OCI-LY1 (cell line): ENCODE data around the gene SIRPG.

Source experiments
- H2AFZ ChIP-seq: fragments of 200-600 bp; sonication (generic), shearing (Covaris generic); 2 replicates; pipeline ENCODE4 v1.6.0; 2014; ENCODE audit warnings: antibody characterized with exemption, mild to moderate bottlenecking, low read length
- H3F3A ChIP-seq: fragments of 200-600 bp; sonication (generic), shearing (Covaris generic); 2 replicates; pipeline ENCODE4 v1.6.0; 2014; ENCODE audit warnings: mild to moderate bottlenecking, antibody characterized with exemption, low read length, moderate library complexity; ENCODE audit not compliant: insufficient read depth
- H3K27ac ChIP-seq: fragments of 200-600 bp; sonication (generic); 2 replicates; pipeline ENCODE4 v1.5.1; 2014; ENCODE audit warnings: low read length, mixed run types, mild to moderate bottlenecking, low read depth; ENCODE audit not compliant: poor library complexity, severe bottlenecking
- H3K27me3 ChIP-seq: fragments of 200-600 bp; sonication (generic); 2 replicates; pipeline ENCODE4 v1.6.0; 2014; ENCODE audit warnings: antibody characterized with exemption, mild to moderate bottlenecking, low read length, moderate library complexity; ENCODE audit not compliant: insufficient read depth
- H3K36me3 ChIP-seq: fragments of 200-600 bp; sonication (generic); 2 replicates; pipeline ENCODE4 v1.6.1; 2014; ENCODE audit warnings: mild to moderate bottlenecking, antibody characterized with exemption, low read length, moderate library complexity, mixed read lengths; ENCODE audit not compliant: insufficient read depth
- H3K4me1 ChIP-seq: fragments of 200-600 bp; sonication (generic); 2 replicates; pipeline ENCODE4 v1.5.1; 2014; ENCODE audit warnings: mild to moderate bottlenecking, low read length, moderate library complexity; ENCODE audit not compliant: insufficient read depth, severe bottlenecking
- H3K4me2 ChIP-seq: fragments of 200-600 bp; sonication (generic), shearing (Covaris generic); 2 replicates; pipeline ENCODE4 v1.6.1; 2014; ENCODE audit warnings: low read length
- H3K4me3 ChIP-seq: fragments of 200-600 bp; sonication (generic); 2 replicates; pipeline ENCODE4 v1.5.1; 2014; ENCODE audit warnings: low read length, low read depth, mild to moderate bottlenecking, mixed read lengths; ENCODE audit not compliant: poor library complexity, severe bottlenecking
- H3K79me2 ChIP-seq: fragments of 200-600 bp; shearing (Covaris generic); 2 replicates; pipeline ENCODE4 v1.6.1; 2016; ENCODE audit warnings: mixed run types, low read length, mixed read lengths; ENCODE audit not compliant: insufficient read depth
- H3K9ac ChIP-seq: fragments of 200-600 bp; sonication (generic), shearing (Covaris generic); 2 replicates; pipeline ENCODE4 v1.6.1; 2014; ENCODE audit warnings: mild to moderate bottlenecking, low read length, mixed read lengths
- H3K9me2 ChIP-seq: fragments of 200-600 bp; sonication (generic), shearing (Covaris generic); 2 replicates; pipeline ENCODE4 v1.6.1; 2014; ENCODE audit warnings: low read depth, mild to moderate bottlenecking, low read length, mixed read lengths
- H3K9me3 ChIP-seq: fragments of 200-600 bp; shearing (Covaris generic); 2 replicates; pipeline ENCODE4 v1.6.1; 2014; ENCODE audit warnings: low read length, mixed read lengths
- H4K20me1 ChIP-seq: fragments of 200-600 bp; sonication (generic), shearing (Covaris generic); 2 replicates; pipeline ENCODE4 v1.6.0; 2016; ENCODE audit warnings: mild to moderate bottlenecking, low read length; ENCODE audit not compliant: insufficient read depth
- EZH2 ChIP-seq: fragments of 200-600 bp; sonication (generic), shearing (Covaris generic); IDR thresholded peaks from 2 replicates; pipeline ENCODE4 v1.8.0; 2017; ENCODE audit warnings: borderline replicate concordance, mixed run types, mild to moderate bottlenecking, antibody characterized with exemption, low read length, moderate library complexity, mixed read lengths
- TF ChIP-seq, protein P1 (sequence below): fragments of 200-600 bp; sonication (generic), shearing (Covaris generic); IDR thresholded peaks from 2 replicates; pipeline ENCODE4 v1.5.1; 2017; ENCODE audit warnings: mild to moderate bottlenecking, antibody characterized with exemption, low read length, moderate library complexity, mixed read lengths

The SIRPG gene

GRCh38 chr20:1637226-1637625 is 20.4 kb downstream of the SIRPG start:
- Histone ChIP-seq H3K4me1 (no peaks in the 10 kb centered on the region), H3F3A (no peaks in the 10 kb centered on the region), H3K79me2 (no peaks in the 10 kb centered on the region), H2AFZ (no peak overlapping the region), H3K9me3 (no peaks in the 10 kb centered on the region), H3K9me2 (no peaks in the 10 kb centered on the region), H3K4me3 (no peak overlapping the region), H3K36me3 (no peaks in the 10 kb centered on the region), H3K27me3 (no peaks in the 10 kb centered on the region), H3K4me2 (no peak overlapping the region), H3K9ac (no peak overlapping the region), H4K20me1 (no peaks in the 10 kb centered on the region), H3K27ac (no peak overlapping the region)
- TF ChIP-seq EZH2: no peak
- TF ChIP-seq, protein P1, sequence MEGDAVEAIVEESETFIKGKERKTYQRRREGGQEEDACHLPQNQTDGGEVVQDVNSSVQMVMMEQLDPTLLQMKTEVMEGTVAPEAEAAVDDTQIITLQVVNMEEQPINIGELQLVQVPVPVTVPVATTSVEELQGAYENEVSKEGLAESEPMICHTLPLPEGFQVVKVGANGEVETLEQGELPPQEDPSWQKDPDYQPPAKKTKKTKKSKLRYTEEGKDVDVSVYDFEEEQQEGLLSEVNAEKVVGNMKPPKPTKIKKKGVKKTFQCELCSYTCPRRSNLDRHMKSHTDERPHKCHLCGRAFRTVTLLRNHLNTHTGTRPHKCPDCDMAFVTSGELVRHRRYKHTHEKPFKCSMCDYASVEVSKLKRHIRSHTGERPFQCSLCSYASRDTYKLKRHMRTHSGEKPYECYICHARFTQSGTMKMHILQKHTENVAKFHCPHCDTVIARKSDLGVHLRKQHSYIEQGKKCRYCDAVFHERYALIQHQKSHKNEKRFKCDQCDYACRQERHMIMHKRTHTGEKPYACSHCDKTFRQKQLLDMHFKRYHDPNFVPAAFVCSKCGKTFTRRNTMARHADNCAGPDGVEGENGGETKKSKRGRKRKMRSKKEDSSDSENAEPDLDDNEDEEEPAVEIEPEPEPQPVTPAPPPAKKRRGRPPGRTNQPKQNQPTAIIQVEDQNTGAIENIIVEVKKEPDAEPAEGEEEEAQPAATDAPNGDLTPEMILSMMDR: no peak

- Histone ChIP-seq H3K36me3 (no peaks in the 10 kb centered on the region), H3K27me3 (no peaks in the 10 kb centered on the region), H3K27ac (no peak overlapping the region), H3K4me2 (no peak overlapping the region), H3K9ac (no peak overlapping the region), H3K4me3 (no peak overlapping the region), H3K79me2 (no peaks in the 10 kb centered on the region), H2AFZ (no peak overlapping the region), H3K9me2 (no peaks in the 10 kb centered on the region), H4K20me1 (no peaks in the 10 kb centered on the region), H3K9me3 (no peaks in the 10 kb centered on the region), H3F3A (no peaks in the 10 kb centered on the region), H3K4me1 (no peaks in the 10 kb centered on the region)
- TF ChIP-seq, protein P1: no peak
- no peak for TF ChIP-seq EZH2
These were observed 21.0 kb downstream of the SIRPG start for GRCh38 chr20:1636621-1637020.

DNA sequence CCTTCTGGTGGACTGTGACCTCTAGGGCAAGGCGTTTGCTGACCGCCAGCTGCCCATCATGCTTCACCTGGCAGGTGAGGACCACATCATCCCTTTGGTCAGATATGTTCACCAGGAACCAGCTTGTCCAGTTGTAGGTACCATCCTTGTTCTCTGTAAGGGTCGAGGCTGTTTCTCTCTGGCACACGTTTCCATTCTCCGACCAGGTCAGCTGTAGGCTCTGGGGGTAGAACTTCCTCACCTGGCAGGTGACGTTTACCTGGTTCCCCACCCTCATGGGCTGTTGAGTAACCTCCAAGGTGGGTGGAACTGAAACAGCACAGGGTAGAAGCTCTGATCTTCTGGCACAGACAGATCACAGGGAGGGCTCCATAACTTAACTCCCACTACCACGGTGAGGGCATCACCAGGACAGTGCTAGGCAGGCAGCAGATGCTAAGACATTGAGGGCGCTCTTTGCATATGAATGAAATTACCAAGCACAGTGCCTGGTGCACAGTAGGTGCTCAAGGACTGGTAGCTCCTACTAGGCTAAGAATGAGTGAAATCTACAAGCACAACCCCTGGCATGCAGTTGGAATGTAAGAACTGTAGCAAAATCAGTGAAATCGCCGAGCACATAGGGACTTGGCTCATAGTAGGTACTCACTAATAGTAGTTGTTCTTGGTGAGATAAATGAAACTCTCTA is 22.1 kb downstream of the SIRPG start:
- Histone ChIP-seq H3K27me3 (no peaks in the 10 kb centered on the region), H3K36me3 (no peaks in the 10 kb centered on the region), H3K4me2 (no peak overlapping the region), H3K79me2 (no peaks in the 10 kb centered on the region), H3K4me3 (no peak overlapping the region), H4K20me1 (no peaks in the 10 kb centered on the region), H3K4me1 (no peaks in the 10 kb centered on the region), H3K9me3 (no peaks in the 10 kb centered on the region), H2AFZ (no peak overlapping the region), H3K27ac (no peak overlapping the region), H3K9me2 (no peaks in the 10 kb centered on the region), H3F3A (no peaks in the 10 kb centered on the region), H3K9ac (no peak overlapping the region)
- TF ChIP-seq EZH2: no peak
- TF ChIP-seq, protein P1: no peak
